Fibroblast of lung (primary cell): ENCODE measurements around the gene TMEM120A. TPM values are rescaled to one million over a fixed set of nuclear protein-coding genes. Genes with fewer than 3 reads are reported as not detected.

Experiments
- DNase-seq, 2 donors: peaks; one replicate each; pipeline versions ENCODE4 v3.0.0 to v3.0.0-alpha.2; 2010; ENCODE audit warnings: low read depth in 2 of 2
- H2AFZ ChIP-seq: 2 replicates; pipeline ENCODE4 v1.5.1; 2012; ENCODE audit warnings: low read length, control low read depth, inconsistent platforms
- H3K27ac ChIP-seq: 2 replicates; pipeline ENCODE4 v1.5.1; 2011; ENCODE audit warnings: low read length, control low read depth; ENCODE audit not compliant: insufficient read depth
- H3K27me3 ChIP-seq: 2 replicates; pipeline ENCODE4 v1.5.1; 2011; ENCODE audit warnings: mild to moderate bottlenecking, low read length; ENCODE audit not compliant: control insufficient read depth, insufficient read depth
- H3K36me3 ChIP-seq: 2 replicates; pipeline ENCODE4 v1.5.1; 2011; ENCODE audit warnings: low read length; ENCODE audit not compliant: control insufficient read depth, insufficient read depth
- H3K4me1 ChIP-seq: 2 replicates; pipeline ENCODE4 v1.5.1; 2011; ENCODE audit warnings: low read length; ENCODE audit not compliant: control insufficient read depth, insufficient read depth; ENCODE audit errors: extremely low read depth
- H3K4me2 ChIP-seq: 2 replicates; pipeline ENCODE4 v1.5.1; 2011; ENCODE audit warnings: low read length, control low read depth; ENCODE audit not compliant: insufficient read depth; ENCODE audit errors: extremely low read depth
- H3K4me3 ChIP-seq, 4 experiments: fragments of 200-600 bp in 1 of 4; sonication (generic) in 1 of 4; replicated peaks in 1 of 4; 2 replicates each; pipeline ENCODE4 v1.5.1; 2011 to 2016; ENCODE audit warnings: low read length in 4 of 4, low read depth in 3 of 4, mild to moderate bottlenecking in 3 of 4, control low read depth in 2 of 4, inconsistent platforms in 1 of 4, mixed read lengths in 1 of 4; ENCODE audit not compliant: insufficient read depth in 1 of 4; ENCODE audit errors: control extremely low read depth in 1 of 4
- H3K79me2 ChIP-seq: 2 replicates; pipeline ENCODE4 v1.5.1; 2012; ENCODE audit warnings: mild to moderate bottlenecking, low read length, inconsistent platforms; ENCODE audit not compliant: control insufficient read depth, insufficient read depth
- H3K9ac ChIP-seq: 2 replicates; pipeline ENCODE4 v1.5.1; 2011; ENCODE audit warnings: mild to moderate bottlenecking, low read length, control low read depth; ENCODE audit not compliant: insufficient read depth
- H3K9me3 ChIP-seq: 2 replicates; pipeline ENCODE4 v1.5.1; 2012; ENCODE audit warnings: low read depth, low read length; ENCODE audit not compliant: control insufficient read depth, insufficient read depth
- H4K20me1 ChIP-seq: 2 replicates; pipeline ENCODE4 v1.5.1; 2011; ENCODE audit warnings: low read length; ENCODE audit not compliant: control insufficient read depth, insufficient read depth; ENCODE audit errors: extremely low read depth
- CTCF ChIP-seq, 2 donors: IDR thresholded peaks in 1 of 2; conservative IDR thresholded peaks in 1 of 2; 1 replicate in 1 of 2; 2 replicates in 1 of 2; pipeline ENCODE4 v1.5.1; 2011 to 2012; ENCODE audit warnings: low read length in 2 of 2, control low read depth in 1 of 2, inconsistent platforms in 1 of 2, low read depth in 1 of 2, mild to moderate bottlenecking in 1 of 2
- EZH2 ChIP-seq: IDR thresholded peaks from 2 replicates; pipeline ENCODE4 v1.5.1; 2012; ENCODE audit warnings: low read length, control low read depth, mild to moderate bottlenecking; ENCODE audit errors: missing control alignments
- polyA plus RNA-seq, 2 donors: library from polyadenylated mRNA; depleted of rRNA in 1 of 2; stranded (reverse) in 1 of 2; unstranded in 1 of 2; fragments of >200 nt; gene quantifications; 2 replicates each; pipeline ENCODE4 v1.2.1, GENCODE V29; 2011 to 2012; ENCODE audit warnings: missing spikeins in 1 of 2
- total RNA-seq: library from RNA; depleted of rRNA; stranded (reverse); fragments of >200 nt; gene quantifications from 2 replicates; pipeline ENCODE4 v1.2.1, GENCODE V29; 2014

Gene TMEM120A
- total and polyA plus RNA-seq, 2 donors (not counting 1 experiment from before 2014, with no cell fraction given), result 56.1 to 62.3 TPM

GRCh38 chr7:75966190-75966961 is 28.0 kb downstream of the TMEM120A start:
- Histone ChIP-seq H3K27me3 (no peaks in the 10 kb centered on the region), H4K20me1 (no peaks in the 10 kb centered on the region), H3K27ac (peak overlapping the region; percentile 78), H3K4me1 (peaks cover 48% of the 10 kb centered on the region), H3K4me3 (peak overlapping the region in 2 of 4 experiments; percentile 12 to 36), H3K9ac (peak overlapping the region; percentile 46), H3K79me2 (no peaks in the 10 kb centered on the region), H3K36me3 (peaks cover 7% of the 10 kb centered on the region), H3K9me3 (no peaks in the 10 kb centered on the region), H2AFZ (no peak overlapping the region), H3K4me2 (peak overlapping the region; percentile 55)
- TF ChIP-seq CTCF (conservative IDR thresholded peaks at IDR 0.05 in 1 of 2, IDR thresholded peaks at IDR 0.05 in 1 of 2; ENCODE audit: low read depth in 1 of 2, low read length in 2 of 2) (no peak), EZH2 (no peak)
- peak; percentile 51 to 62 for DNase-seq

- no peaks in the 10 kb centered on the region for H3K9me3 ChIP-seq
- no peak overlapping the region for H3K27ac ChIP-seq
- TF ChIP-seq EZH2 (no peak), CTCF (conservative IDR thresholded peaks at IDR 0.05 in 1 of 2, IDR thresholded peaks at IDR 0.05 in 1 of 2; ENCODE audit: low read depth in 1 of 2, low read length in 2 of 2) (no peak)
- no peaks in the 10 kb centered on the region for H3K27me3 ChIP-seq
- peaks cover 7% of the 10 kb centered on the region for H3K36me3 ChIP-seq
- no peak overlapping the region for H3K9ac ChIP-seq
- H2AFZ ChIP-seq, result no peak overlapping the region
- H3K4me1 ChIP-seq, result peaks cover 48% of the 10 kb centered on the region
- H3K4me3 ChIP-seq, result no peak overlapping the region
- H3K79me2 ChIP-seq, result no peaks in the 10 kb centered on the region
- H4K20me1 ChIP-seq, result no peaks in the 10 kb centered on the region
- DNase-seq, result no peak
- no peak overlapping the region for H3K4me2 ChIP-seq
Measured at GRCh38 chr7:75965617-75966016, 28.8 kb downstream of the TMEM120A start.

- H3K9me3 ChIP-seq, result no peaks in the 10 kb centered on the region
- DNase-seq, result no peak
- H3K4me2 ChIP-seq, result peak overlapping the region; percentile 46
- no peak for TF ChIP-seq EZH2
- TF ChIP-seq CTCF (conservative IDR thresholded peaks at IDR 0.05 in 1 of 2, IDR thresholded peaks at IDR 0.05 in 1 of 2; ENCODE audit: low read depth in 1 of 2, low read length in 2 of 2), result no peak
- H3K27ac ChIP-seq, result peak overlapping the region; percentile 82
- peaks cover 33% of the 10 kb centered on the region for H3K4me1 ChIP-seq
- no peak overlapping the region for H2AFZ ChIP-seq
- H3K79me2 ChIP-seq, result no peaks in the 10 kb centered on the region
- no peaks in the 10 kb centered on the region for H4K20me1 ChIP-seq
- no peaks in the 10 kb centered on the region for H3K27me3 ChIP-seq
- H3K36me3 ChIP-seq, result peaks cover 7% of the 10 kb centered on the region
- H3K9ac ChIP-seq, result peak overlapping the region; percentile 52
- no peak overlapping the region for H3K4me3 ChIP-seq
Measured at GRCh38 chr7:75963381-75963995, 30.9 kb downstream of the TMEM120A start.
